ENCODE measurements around the gene SLC49A3.

SLC49A3 gene

GRCh38 chr4:635851-636627, 52.9 kb downstream of the SLC49A3 start:
- TF ChIP-seq CTCF (IDR thresholded peaks at IDR 0.05), result no peak

GRCh38 chr4:634599-634985, 54.4 kb downstream of the SLC49A3 start:
- no peak for TF ChIP-seq CTCF (IDR thresholded peaks at IDR 0.05)

GRCh38 chr4:633976-634598, 54.9 kb downstream of the SLC49A3 start:
- no peak for TF ChIP-seq CTCF (IDR thresholded peaks at IDR 0.05)

- TF ChIP-seq CTCF (IDR thresholded peaks at IDR 0.05), result no peak
These were observed 55.5 kb downstream of the SLC49A3 start for GRCh38 chr4:633406-633805.

- no peak for TF ChIP-seq CTCF (IDR thresholded peaks at IDR 0.05)
These were observed 56.0 kb downstream of the SLC49A3 start for GRCh38 chr4:632926-633325.

- TF ChIP-seq CTCF (IDR thresholded peaks at IDR 0.05), result no peak
These were observed 56.7 kb downstream of the SLC49A3 start for GRCh38 chr4:632196-632790.

Measured in LNCAP (cell line).